D721Med (cell line): ENCODE data around the gene PAM16.

Source experiments
- DNase-seq: peaks from one replicate; pipeline ENCODE4 v3.0.0; 2011; ENCODE audit warnings: low spot score; ENCODE audit not compliant: insufficient read length
- FAIRE-seq: peaks from 2 replicates; lab custom pipeline; 2011; peaks lifted over from hg19 to GRCh38; lab: Jason Lieb, UNC
- TF ChIP-seq, protein P1 (sequence below): IDR thresholded peaks from 2 replicates; pipeline ENCODE4 v1.5.1; 2012; ENCODE audit warnings: mild to moderate bottlenecking, control low read depth; ENCODE audit not compliant: insufficient read depth; ENCODE audit errors: missing control alignments

Gene PAM16

DNA sequence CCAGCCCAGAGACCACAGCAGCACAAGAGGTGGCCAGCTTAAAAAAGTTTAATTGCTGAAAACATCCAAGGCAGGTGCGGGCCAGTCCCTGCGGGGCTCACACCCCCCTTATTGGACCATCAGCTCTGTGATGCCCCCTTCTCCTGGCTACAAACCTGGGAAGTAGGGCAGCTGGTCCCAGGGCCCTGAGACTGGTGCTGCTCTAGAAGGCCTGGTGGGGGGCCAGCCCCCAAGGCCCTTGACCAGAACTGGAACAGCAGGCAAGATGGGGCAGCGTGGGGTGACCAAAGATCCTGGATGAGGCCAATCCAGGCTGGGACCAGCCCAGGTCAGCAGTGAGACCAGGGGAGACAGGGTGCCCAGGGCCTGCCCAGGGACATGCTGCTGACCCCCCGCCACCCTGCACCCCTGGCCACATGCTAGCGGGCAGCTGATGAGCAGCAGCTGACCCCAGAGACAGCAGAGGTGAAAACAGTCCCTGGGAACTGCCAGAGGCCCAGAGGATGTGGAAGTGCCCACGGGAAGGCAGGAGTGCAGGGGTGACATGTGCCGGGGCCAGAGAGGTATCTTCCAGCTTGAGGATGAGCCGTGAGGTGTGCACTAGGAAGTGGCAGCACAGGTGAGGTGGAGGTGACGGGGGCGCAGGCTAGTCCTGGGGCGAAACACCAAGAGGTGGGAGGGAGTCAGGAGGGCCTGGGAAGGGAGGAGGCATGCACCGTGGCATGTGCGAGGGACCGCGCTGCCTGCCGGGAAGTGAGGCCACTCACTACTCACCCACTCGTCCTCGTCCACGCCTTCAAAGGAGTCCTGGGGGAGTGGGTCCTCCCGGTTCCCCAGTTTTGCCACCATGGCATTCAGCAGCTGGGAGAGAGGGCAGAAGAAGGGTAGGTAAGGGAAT is 3.6 kb upstream of the PAM16 start:
- FAIRE-seq = no peak
- TF ChIP-seq, protein P1, sequence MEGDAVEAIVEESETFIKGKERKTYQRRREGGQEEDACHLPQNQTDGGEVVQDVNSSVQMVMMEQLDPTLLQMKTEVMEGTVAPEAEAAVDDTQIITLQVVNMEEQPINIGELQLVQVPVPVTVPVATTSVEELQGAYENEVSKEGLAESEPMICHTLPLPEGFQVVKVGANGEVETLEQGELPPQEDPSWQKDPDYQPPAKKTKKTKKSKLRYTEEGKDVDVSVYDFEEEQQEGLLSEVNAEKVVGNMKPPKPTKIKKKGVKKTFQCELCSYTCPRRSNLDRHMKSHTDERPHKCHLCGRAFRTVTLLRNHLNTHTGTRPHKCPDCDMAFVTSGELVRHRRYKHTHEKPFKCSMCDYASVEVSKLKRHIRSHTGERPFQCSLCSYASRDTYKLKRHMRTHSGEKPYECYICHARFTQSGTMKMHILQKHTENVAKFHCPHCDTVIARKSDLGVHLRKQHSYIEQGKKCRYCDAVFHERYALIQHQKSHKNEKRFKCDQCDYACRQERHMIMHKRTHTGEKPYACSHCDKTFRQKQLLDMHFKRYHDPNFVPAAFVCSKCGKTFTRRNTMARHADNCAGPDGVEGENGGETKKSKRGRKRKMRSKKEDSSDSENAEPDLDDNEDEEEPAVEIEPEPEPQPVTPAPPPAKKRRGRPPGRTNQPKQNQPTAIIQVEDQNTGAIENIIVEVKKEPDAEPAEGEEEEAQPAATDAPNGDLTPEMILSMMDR = no peak
- no peak for DNase-seq

DNA sequence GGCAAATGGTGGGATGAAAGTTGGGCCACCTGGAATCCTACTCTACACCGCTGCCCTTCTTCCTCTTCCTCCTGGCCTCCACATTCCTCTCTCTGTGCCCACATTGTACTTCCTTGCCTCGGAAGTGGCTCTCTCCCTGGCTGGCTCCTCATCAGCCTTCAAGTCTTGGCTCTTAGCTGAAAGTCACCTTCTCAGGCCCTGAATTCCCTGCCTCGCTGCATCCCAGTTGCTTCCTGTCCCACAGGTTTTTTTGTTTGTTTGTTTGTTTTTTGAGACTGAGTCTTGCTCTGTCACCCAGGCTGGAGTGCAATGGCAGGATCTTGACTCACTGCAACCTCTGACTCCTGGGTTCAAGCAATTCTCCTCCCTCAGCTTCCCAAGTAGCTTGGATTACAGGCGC is 2.6 kb upstream of the PAM16 start:
- no peak for FAIRE-seq
- TF ChIP-seq, protein P1 = no peak
- DNase-seq = no peak

DNA sequence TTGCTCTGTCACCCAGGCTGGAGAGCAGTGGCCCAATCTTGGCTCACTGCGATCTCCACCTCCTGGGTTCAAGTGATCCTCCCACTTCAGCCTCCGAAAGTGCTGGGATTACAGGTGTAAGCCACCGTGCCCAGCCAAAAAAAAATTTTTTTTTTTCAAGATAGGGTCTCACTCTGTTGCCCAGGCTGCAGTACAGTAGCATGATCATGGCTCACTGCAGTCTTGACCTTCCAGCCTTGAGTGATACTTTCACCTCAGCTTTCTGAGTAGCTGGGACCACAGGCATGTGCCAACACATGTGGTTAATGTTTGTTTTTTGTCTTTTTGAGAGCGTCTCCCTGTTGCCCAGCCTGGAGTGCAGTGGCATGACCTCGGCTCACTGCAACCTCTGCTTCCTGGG is 1.7 kb upstream of the PAM16 start:
- no peak for DNase-seq
- TF ChIP-seq, protein P1 = no peak
- FAIRE-seq = no peak

DNA sequence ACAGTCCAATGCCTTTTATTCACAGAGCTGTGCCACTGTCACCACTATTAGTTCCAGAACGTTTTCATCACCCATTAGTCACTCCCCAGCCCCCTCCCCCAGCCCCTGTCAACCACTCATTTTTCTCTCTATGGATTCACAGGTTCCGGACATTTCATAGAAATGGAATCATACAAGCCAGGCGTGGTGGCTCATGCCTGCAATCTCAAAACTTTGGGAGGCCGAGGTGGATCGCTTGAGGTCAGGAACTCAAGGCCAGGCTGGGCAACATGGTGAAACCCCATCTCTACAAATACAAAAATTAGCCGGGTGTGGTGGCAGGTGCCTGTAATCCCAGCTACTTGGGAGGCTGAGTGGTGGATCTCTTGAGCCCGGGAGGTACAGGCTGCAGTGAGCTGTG is 759 bp upstream of the PAM16 start:
- TF ChIP-seq, protein P1 = no peak
- FAIRE-seq = no peak
- DNase-seq = no peak

DNA sequence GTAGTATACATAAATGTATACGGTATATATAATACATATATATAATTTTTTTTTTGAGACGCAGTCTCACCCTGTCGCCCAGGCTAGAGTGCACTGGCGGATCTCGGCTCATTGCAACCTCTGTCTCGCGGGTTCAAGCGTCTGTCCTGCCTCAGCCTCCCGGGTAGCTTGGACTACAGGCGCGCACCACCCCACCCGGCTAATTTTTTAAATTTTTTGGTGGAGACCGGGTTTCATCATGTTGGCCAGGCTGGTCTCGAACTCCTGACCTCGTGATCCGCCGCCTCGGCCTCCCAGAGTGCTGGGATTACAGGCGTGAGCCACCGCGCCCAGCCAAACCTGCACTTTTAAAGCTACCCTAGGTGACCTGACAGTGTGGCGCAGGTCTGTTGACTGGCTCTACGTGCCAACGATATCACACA is 745 bp downstream of the PAM16 start:
- TF ChIP-seq, protein P1 = no peak
- DNase-seq (no peak), FAIRE-seq (no peak)

DNA sequence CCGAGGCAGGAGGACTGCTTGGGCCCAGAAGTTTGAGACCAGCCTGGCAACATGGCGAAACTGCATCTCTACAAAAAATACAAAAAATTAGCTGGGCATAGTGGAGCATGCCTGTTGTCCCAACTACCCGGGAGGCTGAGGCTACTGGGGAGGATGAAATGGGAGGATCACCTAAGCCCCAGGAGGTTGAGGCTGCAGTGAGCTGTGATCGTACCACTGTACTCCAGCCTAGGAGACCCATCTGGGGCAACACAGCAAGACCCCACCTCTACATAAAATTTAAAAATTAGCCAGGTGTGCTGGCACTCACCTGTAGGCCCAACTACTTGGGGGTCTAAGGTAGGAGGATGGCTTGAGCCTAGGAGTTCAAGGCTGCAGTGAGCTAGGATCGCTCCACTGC is 1.8 kb downstream of the PAM16 start:
- TF ChIP-seq, protein P1 = no peak
- FAIRE-seq (no peak), DNase-seq (no peak)

DNA sequence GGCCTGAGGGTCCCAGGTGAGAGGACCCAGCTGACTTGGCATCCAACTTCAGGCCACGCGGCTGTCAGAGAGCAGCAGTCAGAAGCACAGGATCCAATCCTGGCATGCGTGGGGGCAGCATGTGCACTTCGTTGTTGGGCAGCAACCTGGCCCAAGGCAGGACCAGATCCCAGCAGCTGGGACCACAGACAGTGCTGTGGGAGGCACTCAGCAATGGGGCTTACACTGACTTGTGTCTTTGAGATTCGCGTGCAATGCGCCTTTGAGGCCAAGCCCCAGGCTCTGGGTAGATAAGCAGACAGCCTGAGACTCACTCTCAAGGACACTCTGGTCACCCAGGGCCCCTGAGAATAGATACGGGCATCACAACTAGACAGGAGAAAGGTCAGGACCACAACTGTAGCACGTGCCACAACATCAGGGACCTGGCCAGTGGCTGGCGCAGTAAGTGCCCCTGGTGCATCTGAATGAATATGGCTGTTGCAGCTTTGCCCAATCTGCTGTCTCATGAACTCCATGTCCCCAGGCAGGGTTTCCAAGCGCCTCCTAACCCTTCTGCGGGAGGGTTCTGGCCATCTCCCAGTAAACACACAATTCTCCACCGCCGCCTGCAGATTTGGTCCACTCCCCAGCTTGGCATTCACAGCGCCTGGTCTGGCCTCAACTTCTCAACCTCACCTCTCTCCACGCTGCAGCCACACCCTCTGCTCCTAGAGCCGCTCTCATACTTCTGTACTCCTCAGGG is 3.2 kb downstream of the PAM16 start:
- FAIRE-seq (no peak), DNase-seq (no peak)

More for the DNA sequence above, 3.2 kb downstream of the PAM16 start:
- TF ChIP-seq, protein P1 = no peak
